Thymus (tissue), 11 donors: ENCODE data around the gene ETV5. TPM values are rescaled to one million over a fixed set of nuclear protein-coding genes. Genes with fewer than 3 reads are reported as not detected.

Experiments used
- DNase-seq, 9 donors: peaks; one replicate each; pipeline ENCODE4 v3.0.0-alpha.2; 2013; ENCODE audit warnings: low spot score in 9 of 9, low read depth in 6 of 9, missing footprints in 1 of 9
- H3K27ac ChIP-seq, 2 donors: one replicate each; pipeline ENCODE4 v1.5.1; 2013; ENCODE audit warnings: control low read depth in 1 of 2, low read depth in 1 of 2, low read length in 1 of 2, mild to moderate bottlenecking in 1 of 2, moderate library complexity in 1 of 2
- H3K27me3 ChIP-seq, 2 donors: one replicate each; pipeline ENCODE4 v1.5.1; 2013; ENCODE audit warnings: low read length in 1 of 2; ENCODE audit not compliant: control insufficient read depth in 2 of 2, insufficient read depth in 1 of 2
- H3K36me3 ChIP-seq, 2 donors: one replicate each; pipeline ENCODE4 v1.5.1; 2013; ENCODE audit warnings: low read length in 1 of 2, mild to moderate bottlenecking in 1 of 2, moderate library complexity in 1 of 2; ENCODE audit not compliant: control insufficient read depth in 2 of 2, insufficient read depth in 2 of 2
- H3K4me1 ChIP-seq, 2 donors: one replicate each; pipeline ENCODE4 v1.5.1; 2013; ENCODE audit warnings: low read length in 2 of 2; ENCODE audit not compliant: control insufficient read depth in 2 of 2, insufficient read depth in 2 of 2
- H3K4me3 ChIP-seq, 2 donors: one replicate each; pipeline ENCODE4 v1.5.1; 2013; ENCODE audit warnings: low read length in 2 of 2, control low read depth in 1 of 2, mild to moderate bottlenecking in 1 of 2
- H3K9me3 ChIP-seq, 2 donors: one replicate each; pipeline ENCODE4 v1.5.1; 2013; ENCODE audit warnings: low read length in 1 of 2, mild to moderate bottlenecking in 1 of 2; ENCODE audit not compliant: control insufficient read depth in 2 of 2, insufficient read depth in 1 of 2
- WGBS: extraction: QIAGEN DNeasy Blood & Tissue Kit; methylation state at CpG from one replicate; pipeline ENCODE4 v1.1.7; 2013; 5-methylcytosine and 5-hydroxymethylcytosine counted together
- polyA plus RNA-seq: library from polyadenylated mRNA; stranded (reverse); fragments of 200-250 nt; gene quantifications from one replicate; pipeline ENCODE4 v1.2.3, GENCODE V29; 2013
- total RNA-seq: library from RNA; stranded (reverse); fragments of 120-200 nt; gene quantifications from one replicate; pipeline ENCODE4 v1.2.4, GENCODE V29; 2013
- donor health status: healthy.

ETV5 gene
- total and polyA plus RNA-seq, 2 donors, result 4.9 to 11.0 TPM

- Histone ChIP-seq H3K27me3 (no peaks in the 10 kb centered on the region), H3K4me1 (peaks cover 0 to 12% of the 10 kb centered on the region in 2 donors), H3K27ac (no peak overlapping the region), H3K9me3 (no peaks in the 10 kb centered on the region), H3K4me3 (no peak overlapping the region), H3K36me3 (no peaks in the 10 kb centered on the region)
- DNase-seq, result no peak
- 97% methylated on average over 7 of the region's 7 CpGs for WGBS
Measured at GRCh38 chr3:186052096-186052840, 56.6 kb downstream of the ETV5 start.

- Histone ChIP-seq H3K4me1 (peaks cover 0 to 2% of the 10 kb centered on the region in 2 donors), H3K4me3 (no peak overlapping the region), H3K27me3 (no peaks in the 10 kb centered on the region), H3K9me3 (no peaks in the 10 kb centered on the region), H3K36me3 (no peaks in the 10 kb centered on the region), H3K27ac (no peak overlapping the region)
- DNase-seq, result no peak
- 95% methylated on average over 4 of the region's 4 CpGs for WGBS
Measured at GRCh38 chr3:186049001-186049400, 59.9 kb downstream of the ETV5 start.

GRCh38 chr3:186048119-186048518 lies 60.8 kb downstream of the ETV5 start:
- Histone ChIP-seq H3K27me3 (no peaks in the 10 kb centered on the region), H3K36me3 (no peaks in the 10 kb centered on the region), H3K4me1 (no peaks in the 10 kb centered on the region), H3K27ac (no peak overlapping the region), H3K4me3 (no peak overlapping the region), H3K9me3 (no peaks in the 10 kb centered on the region)
- DNase-seq, result no peak
- over 99% methylated on average over 3 of the region's 3 CpGs for WGBS

- 96% methylated on average over 5 of the region's 5 CpGs for WGBS
- H3K36me3 ChIP-seq, result no peaks in the 10 kb centered on the region
- H3K4me1 ChIP-seq, result no peaks in the 10 kb centered on the region
- DNase-seq, result no peak
- H3K9me3 ChIP-seq, result no peaks in the 10 kb centered on the region
- no peaks in the 10 kb centered on the region for H3K27me3 ChIP-seq
- H3K4me3 ChIP-seq, result no peak overlapping the region
- no peak overlapping the region for H3K27ac ChIP-seq
Measured at GRCh38 chr3:186046838-186047237, 62.1 kb downstream of the ETV5 start.

GRCh38 chr3:186044968-186045367 lies 63.9 kb downstream of the ETV5 start:
- no peak for DNase-seq

GRCh38 chr3:186044427-186044826 lies 64.5 kb downstream of the ETV5 start:
- no peak overlapping the region for H3K27ac ChIP-seq
- no peak for DNase-seq
- WGBS, result 98% methylated on average over 3 of the region's 3 CpGs

More at GRCh38 chr3:186044968-186045367, 63.9 kb downstream of the ETV5 start:
- H3K36me3 ChIP-seq, result no peaks in the 10 kb centered on the region
- no peaks in the 10 kb centered on the region for H3K4me1 ChIP-seq
- H3K4me3 ChIP-seq, result no peak overlapping the region
- 92% methylated on average over 12 of the region's 12 CpGs for WGBS
- H3K9me3 ChIP-seq, result no peaks in the 10 kb centered on the region
- no peaks in the 10 kb centered on the region for H3K27me3 ChIP-seq
- H3K27ac ChIP-seq, result no peak overlapping the region

GRCh38 chr3:186042521-186043202 lies 66.2 kb downstream of the ETV5 start:
- whole genome bisulfite sequencing, result 97% methylated on average over 7 of the region's 7 CpGs
- Histone ChIP-seq H3K4me3 (no peak overlapping the region), H3K36me3 (no peaks in the 10 kb centered on the region), H3K27ac (no peak overlapping the region), H3K9me3 (peaks cover 0 to 5% of the 10 kb centered on the region in 2 donors), H3K27me3 (no peaks in the 10 kb centered on the region), H3K4me1 (no peaks in the 10 kb centered on the region)
- no peak for DNase-seq

More at GRCh38 chr3:186044427-186044826, 64.5 kb downstream of the ETV5 start:
- Histone ChIP-seq H3K36me3 (no peaks in the 10 kb centered on the region), H3K27me3 (no peaks in the 10 kb centered on the region), H3K4me1 (no peaks in the 10 kb centered on the region), H3K4me3 (no peak overlapping the region), H3K9me3 (no peaks in the 10 kb centered on the region)

- Histone ChIP-seq H3K27me3 (no peaks in the 10 kb centered on the region), H3K36me3 (no peaks in the 10 kb centered on the region), H3K9me3 (peaks cover 0 to 5% of the 10 kb centered on the region in 2 donors), H3K27ac (no peak overlapping the region), H3K4me3 (no peak overlapping the region), H3K4me1 (no peaks in the 10 kb centered on the region)
- WGBS, result 95% methylated on average over 3 of the region's 3 CpGs
- DNase-seq, result no peak
Measured at GRCh38 chr3:186042036-186042435, 66.9 kb downstream of the ETV5 start.

GRCh38 chr3:186038360-186038759 lies 70.5 kb downstream of the ETV5 start:
- no peaks in the 10 kb centered on the region for H3K4me1 ChIP-seq
- no peak overlapping the region for H3K4me3 ChIP-seq
- peaks cover 0 to 5% of the 10 kb centered on the region in 2 donors for H3K9me3 ChIP-seq
- no peaks in the 10 kb centered on the region for H3K27me3 ChIP-seq
- 95% methylated on average over 4 of the region's 4 CpGs for WGBS
- H3K36me3 ChIP-seq, result no peaks in the 10 kb centered on the region
- no peak for DNase-seq
- H3K27ac ChIP-seq, result no peak overlapping the region
